ENCODE results near the gene RTN3.
"Not testable (repeated sequence)": the region's sequence is repeated elsewhere in the genome, so short reads cannot be mapped to it uniquely, and the experiment has no call there.

The RTN3 gene

DNA sequence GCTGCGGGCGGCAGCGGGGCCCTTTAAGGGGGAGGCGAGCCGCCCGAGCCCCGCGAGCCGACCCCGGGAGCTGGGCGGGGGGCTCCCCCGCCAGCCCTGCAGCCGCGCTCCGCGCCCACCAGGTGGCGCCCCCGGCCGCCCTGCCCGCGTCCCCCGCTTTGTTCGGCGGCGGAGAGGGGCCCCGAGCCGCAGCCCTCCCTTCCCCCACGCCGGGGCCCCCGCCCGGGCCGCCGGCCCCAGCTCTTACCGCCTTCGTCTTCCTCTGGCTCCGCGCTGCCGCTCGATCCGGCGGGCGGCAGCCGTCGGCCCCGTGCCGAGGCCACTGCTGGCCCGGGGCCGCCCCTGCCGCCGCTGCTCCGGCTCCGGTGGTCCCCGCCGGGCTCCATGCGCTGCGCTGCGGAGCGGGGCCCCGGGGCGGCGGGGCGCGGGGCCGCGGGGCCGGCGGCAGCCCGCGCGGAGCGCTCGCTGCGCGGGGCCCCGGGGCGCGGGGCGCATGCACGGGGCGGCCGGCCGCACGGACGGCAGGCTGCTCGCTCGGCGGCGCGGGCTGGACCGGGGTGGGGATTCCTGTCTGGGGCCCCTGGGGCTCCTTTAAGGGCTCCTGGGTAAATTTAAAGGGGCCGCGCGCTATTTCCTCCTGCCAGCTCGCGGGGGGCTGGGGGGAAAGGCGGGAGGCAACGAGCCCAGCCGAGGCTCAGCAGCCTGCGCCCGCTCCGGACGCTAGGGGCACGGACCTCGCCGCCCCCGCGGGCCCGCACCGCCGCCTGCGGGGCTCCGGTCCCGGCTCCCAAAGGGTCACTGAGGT, 87.1 kb downstream of the RTN3 start, which contains the start of gene ZFTA:
Gene ZFTA, minus strand, starts transcription at position 539 of the 805 bp plus-strand sequence. Its CDS starts 153 bp downstream, at position 386.
- peak; percentile 43 for DNase-seq (ENCODE audit: low read depth)

- DNase-seq (ENCODE audit: low read depth): no peak
Observed at GRCh38 chr11:63769042-63769713, 87.9 kb downstream of the RTN3 start.

GRCh38 chr11:63769714-63770455, 88.6 kb downstream of the RTN3 start:
- DNase-seq (ENCODE audit: low read depth): no peak

DNA sequence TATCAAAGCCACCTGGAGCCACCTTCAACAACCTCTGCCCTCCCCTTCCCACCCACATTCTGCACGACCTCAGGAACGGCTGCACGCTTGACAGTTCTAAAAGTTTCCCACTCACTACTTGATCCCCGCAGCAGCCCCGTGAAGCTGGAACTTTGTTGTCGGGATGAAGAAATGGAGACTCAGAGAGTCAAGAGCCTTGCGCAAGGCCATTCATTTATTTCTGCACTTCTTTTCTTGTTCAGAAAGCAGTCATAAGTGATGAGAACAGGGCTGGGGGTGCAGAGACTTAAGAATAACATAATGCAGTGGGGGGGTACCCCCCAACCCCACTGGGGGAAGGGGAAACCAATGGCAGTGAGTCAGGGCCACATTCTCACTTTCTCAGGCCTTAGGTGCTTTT, 89.5 kb downstream of the RTN3 start:
- DNase-seq (ENCODE audit: low read depth): no peak

GRCh38 chr11:63771741-63772318, 90.5 kb downstream of the RTN3 start:
- DNase-seq (ENCODE audit: low read depth): not testable (repeated sequence)

DNA sequence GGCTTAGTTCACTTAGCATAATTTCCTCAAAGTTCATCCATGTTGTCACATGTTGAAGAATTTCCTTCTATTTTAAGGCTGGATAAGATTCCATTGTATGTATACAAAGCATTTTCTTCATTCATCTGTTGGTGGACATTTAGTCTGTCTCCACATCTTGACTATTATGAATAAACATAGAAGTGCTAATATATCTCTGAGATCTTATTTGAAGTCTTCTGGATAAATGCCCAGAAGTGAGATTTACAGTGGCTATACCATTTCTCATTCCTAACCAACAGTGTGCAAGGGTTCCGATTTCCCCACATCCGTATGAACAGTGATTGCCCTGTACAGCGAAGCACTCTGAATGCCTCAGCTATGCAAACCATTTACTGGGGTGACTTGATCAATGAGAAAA, 93.9 kb downstream of the RTN3 start:
- no peak for DNase-seq (ENCODE audit: low read depth)

DNA sequence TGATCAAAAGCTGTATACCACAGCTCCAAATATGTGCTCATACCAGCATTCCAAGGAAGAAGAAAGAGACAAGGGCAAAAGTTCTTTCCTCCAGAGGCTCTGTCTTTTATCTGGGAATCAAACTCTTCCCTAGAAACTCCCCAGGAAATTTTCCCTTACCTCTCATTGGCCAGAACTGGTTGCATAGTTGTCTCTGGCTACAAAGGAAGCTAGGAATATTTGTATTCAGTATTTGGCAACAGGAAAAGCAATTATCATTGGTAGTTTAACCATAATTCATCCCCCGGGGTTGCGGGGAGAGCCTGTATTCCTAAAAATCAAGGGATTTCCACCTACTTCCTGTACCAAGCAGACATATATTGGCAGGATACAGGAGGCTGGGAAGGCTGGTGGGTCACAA, 97.7 kb downstream of the RTN3 start:
- DNase-seq (ENCODE audit: low read depth): no peak

DNA sequence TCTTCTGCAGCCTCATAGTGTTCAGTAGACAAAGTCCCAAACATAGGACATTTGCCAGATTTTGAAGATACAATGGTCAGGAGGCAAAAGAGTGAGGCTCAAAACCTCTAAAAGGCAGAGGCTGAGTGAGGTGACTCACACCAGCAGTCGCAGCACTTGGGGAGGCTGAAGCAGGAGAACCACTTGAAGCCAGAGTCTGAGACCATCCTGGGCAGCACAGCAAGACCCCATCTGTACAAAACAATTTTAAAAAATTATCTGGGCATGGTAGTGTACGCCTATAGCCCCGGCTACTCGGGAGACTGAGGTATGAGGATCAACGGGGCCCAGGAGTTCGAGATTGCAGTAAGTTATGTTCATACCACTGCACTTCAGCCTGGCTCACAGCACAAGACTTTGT, 101.4 kb downstream of the RTN3 start:
- DNase-seq (ENCODE audit: low read depth): no peak

- no peak for DNase-seq (ENCODE audit: low read depth)
Observed at GRCh38 chr11:63783925-63784592, 102.8 kb downstream of the RTN3 start.

GRCh38 chr11:63785823-63786222, 104.5 kb downstream of the RTN3 start:
- DNase-seq (ENCODE audit: low read depth): no peak

- DNase-seq (ENCODE audit: low read depth): no peak
Observed at GRCh38 chr11:63791495-63792167, 110.3 kb downstream of the RTN3 start.

DNA sequence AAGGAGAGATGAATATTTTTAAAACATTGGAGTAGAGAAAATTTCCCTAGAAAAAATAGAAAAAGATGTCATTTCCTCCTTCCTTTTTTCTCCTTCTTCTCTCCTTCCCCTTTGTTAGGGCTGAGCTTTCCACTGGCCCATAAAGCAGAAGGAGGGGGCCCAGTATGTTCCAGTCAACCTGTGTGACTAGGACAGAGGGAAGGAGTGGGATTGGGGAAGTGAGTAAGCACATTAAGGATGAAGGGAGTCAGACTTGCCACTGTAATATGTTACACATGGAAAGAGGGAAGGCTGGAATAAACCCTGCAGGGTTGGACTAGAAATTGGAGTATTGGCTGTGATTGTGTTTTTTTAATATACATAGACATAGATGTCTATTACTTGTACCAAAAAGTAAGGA, 111.9 kb downstream of the RTN3 start:
- DNase-seq (ENCODE audit: low read depth): no peak

GRCh38 chr11:63795066-63795465, 113.8 kb downstream of the RTN3 start:
- no peak for DNase-seq (ENCODE audit: low read depth)

GRCh38 chr11:63800921-63801320, 119.6 kb downstream of the RTN3 start:
- no peak for DNase-seq (ENCODE audit: low read depth)

- DNase-seq (ENCODE audit: low read depth): no peak
Observed at GRCh38 chr11:63802637-63803414, 121.5 kb downstream of the RTN3 start.

- DNase-seq (ENCODE audit: low read depth): no peak
Observed at GRCh38 chr11:63804259-63804658, 123.0 kb downstream of the RTN3 start.

GRCh38 chr11:63805844-63806415, 124.6 kb downstream of the RTN3 start:
- DNase-seq (ENCODE audit: low read depth): no peak

Measured in stimulated activated CD8-positive, alpha-beta memory T cell treated with anti-CD3 and anti-CD28 coated beads, Interleukin-15, amount 100 ng/mL, for 24 hours (primary cell).